ENCODE data around the gene MRPS27.

GRCh38 chr5:72286798-72287197 lies 33.2 kb downstream of the MRPS27 start:
- no peak for TF ChIP-seq CTCF (IDR thresholded peaks at IDR 0.05)
- no peak for TF ChIP-seq ZFX (IDR thresholded peaks at IDR 0.05; ENCODE audit: borderline replicate concordance)

Data from 22Rv1 (cell line).